ENCODE measurements around the gene LGR4. TPM values are rescaled to one million over a fixed set of nuclear protein-coding genes. Genes with fewer than 3 reads are reported as not detected.

The LGR4 gene
- total and polyA plus RNA-seq, 10 of the 15 experiments (the other 5 are each of a cell fraction or from before 2014, with no cell fraction given) = under 0.01 to 0.64 (median 0.04) TPM; not detected in 5

- no peak overlapping the region for H3K4me2 ChIP-seq (ENCODE audit: control insufficient read depth, insufficient read depth)
- SMC1A ChIA-PET (ENCODE audit: uncharacterized antibody, unreplicated experiment) = interaction anchor here (1.4 kb wide), 1 partner anchor 13 kb away, joined by 4 read pairs; the partner anchor contains the start of gene LIN7C
- CTCF ChIA-PET = interaction anchor here (0.9 kb wide), 1 partner anchor 24 kb away, joined by 4 read pairs; no protein-coding TSS in a partner anchor
- no peak overlapping the region for H3K9ac ChIP-seq (ENCODE audit: control insufficient read depth, insufficient read depth, low read length)
- no peaks in the 10 kb centered on the region for H3K36me3 ChIP-seq (ENCODE audit: control insufficient read depth in 2 of 2, insufficient read depth in 2 of 2, low read length in 1 of 2)
- 50% methylated on average over 3 of the region's 3 CpGs for WGBS (ENCODE audit: insufficient coverage, insufficient replicate concordance, low lambda C conversion rate, missing lambda C conversion rate)
- DNase-seq (ENCODE audit: low read depth, low spot score) (no peak), ATAC-seq (no peak), FAIRE-seq (no peak)
- POLR2A ChIA-PET = interaction anchor here (1.0 kb wide), 1 partner anchor 108 kb away, joined by 4 read pairs; no protein-coding TSS in a partner anchor
- RAD21 ChIA-PET (ENCODE audit: unreplicated experiment) = no interaction called here
- intact Hi-C loops (cut with micrococcal nuclease; ENCODE audit: unreplicated experiment) = no loop called here
- H3K27me3 ChIP-seq (replicated peaks in 1 of 2; ENCODE audit: control insufficient read depth in 2 of 2, insufficient read depth in 2 of 2, low read length in 1 of 2) = no peaks in the 10 kb centered on the region
- H3K79me2 ChIP-seq (ENCODE audit: control insufficient read depth, insufficient read depth, low read length) = no peaks in the 10 kb centered on the region
- no peaks in the 10 kb centered on the region for H3K9me3 ChIP-seq (replicated peaks; ENCODE audit: control insufficient read depth, insufficient read depth, low read length)
- no peak overlapping the region for H3K27ac ChIP-seq (ENCODE audit: control insufficient read depth, insufficient read depth)
- no peak overlapping the region for H3K4me3 ChIP-seq
- no peaks in the 10 kb centered on the region for H3K4me1 ChIP-seq (ENCODE audit: control insufficient read depth, insufficient read depth, low read length)
- H2AFZ ChIP-seq (ENCODE audit: control insufficient read depth, low read depth, low read length) = no peak overlapping the region
- in situ Hi-C loops (cut with MboI) = no loop called here
- no TSS peak for BruUV-seq (replicated peaks)
- TF ChIP-seq NFXL1 (IDR thresholded peaks at IDR 0.05; ENCODE audit: borderline replicate concordance) = no peak
- TF ChIP-seq BCL11A (IDR thresholded peaks at IDR 0.05; ENCODE audit: low read depth, low read length) = no peak
- no peak for TF ChIP-seq NR2F1 (conservative IDR thresholded peaks at IDR 0.05)
- TF ChIP-seq CHD1 (IDR thresholded peaks at IDR 0.05; ENCODE audit: low read depth, low read length) = no peak
- no peak for TF ChIP-seq ZNF217 (IDR thresholded peaks at IDR 0.05)
- no peak for TF ChIP-seq ZZZ3 (IDR thresholded peaks at IDR 0.05; ENCODE audit: control insufficient read depth, insufficient read length, low read depth)
- no peak for TF ChIP-seq ATF3 (IDR thresholded peaks at IDR 0.05; ENCODE audit: borderline replicate concordance, extremely low read depth, low read depth, low read length)
- TF ChIP-seq ZBTB33 (IDR thresholded peaks at IDR 0.05) = no peak
- TF ChIP-seq CEBPZ (IDR thresholded peaks at IDR 0.05; ENCODE audit: low read depth, low read length) = no peak
- no peak for TF ChIP-seq BCL3 (IDR thresholded peaks at IDR 0.05; ENCODE audit: borderline replicate concordance, insufficient read depth, low read depth, low read length, poor library complexity, severe bottlenecking)
- no peak for TF ChIP-seq WRNIP1 (IDR thresholded peaks at IDR 0.05; ENCODE audit: borderline replicate concordance, low read depth, low read length)
- no peak for TF ChIP-seq ASH2L (IDR thresholded peaks at IDR 0.05; ENCODE audit: borderline replicate concordance, low read depth)
- no peak for TF ChIP-seq BCLAF1 (IDR thresholded peaks at IDR 0.05)
- no peaks in the 10 kb centered on the region for H4K20me1 ChIP-seq (ENCODE audit: control insufficient read depth, insufficient read depth)
These were observed 47.6 kb upstream of the LGR4 start for GRCh38 chr11:27520226-27520625.

Measured in GM12878 (cell line).